Neuron (in vitro differentiated cells): Measurements from ENCODE around the gene RAB33A.

Experiments used
- H2AFZ ChIP-seq: one replicate; pipeline ENCODE4 v1.6.1; 2013; ENCODE audit warnings: low read depth, mild to moderate bottlenecking, inconsistent platforms, low read length, moderate library complexity
- H3K27me3 ChIP-seq: one replicate; pipeline ENCODE4 v1.6.1; 2013; ENCODE audit warnings: low read length; ENCODE audit not compliant: insufficient read depth
- H3K36me3 ChIP-seq: one replicate; pipeline ENCODE4 v1.6.1; 2013; ENCODE audit warnings: low read length; ENCODE audit not compliant: insufficient read depth
- H3K4me1 ChIP-seq: one replicate; pipeline ENCODE4 v1.6.1; 2013; ENCODE audit warnings: low read length; ENCODE audit not compliant: insufficient read depth
- H3K4me3 ChIP-seq: 2 replicates; pipeline ENCODE4 v1.5.1; 2013; ENCODE audit warnings: mild to moderate bottlenecking, low read length, moderate library complexity
- H3K9me3 ChIP-seq: one replicate; pipeline ENCODE4 v1.6.1; 2013; ENCODE audit warnings: low read length

Gene RAB33A

GRCh38 chrX:130176942-130177341 lies 5.2 kb downstream of the RAB33A start:
- no peaks in the 10 kb centered on the region for H3K36me3 ChIP-seq
- no peak overlapping the region for H3K4me3 ChIP-seq
- peaks cover 20% of the 10 kb centered on the region for H3K4me1 ChIP-seq
- no peak overlapping the region for H2AFZ ChIP-seq
- no peaks in the 10 kb centered on the region for H3K27me3 ChIP-seq
- H3K9me3 ChIP-seq: no peaks in the 10 kb centered on the region

- Histone ChIP-seq H2AFZ (no peak overlapping the region), H3K4me1 (peaks cover 13% of the 10 kb centered on the region), H3K9me3 (no peaks in the 10 kb centered on the region), H3K4me3 (no peak overlapping the region), H3K36me3 (no peaks in the 10 kb centered on the region), H3K27me3 (no peaks in the 10 kb centered on the region)
Measured at GRCh38 chrX:130179170-130179569, 7.4 kb downstream of the RAB33A start.

GRCh38 chrX:130179579-130180215 lies 7.9 kb downstream of the RAB33A start:
- Histone ChIP-seq H3K36me3 (no peaks in the 10 kb centered on the region), H3K4me1 (peaks cover 13% of the 10 kb centered on the region), H3K27me3 (no peaks in the 10 kb centered on the region), H2AFZ (no peak overlapping the region), H3K4me3 (no peak overlapping the region), H3K9me3 (no peaks in the 10 kb centered on the region)

GRCh38 chrX:130184168-130184567 lies 12.4 kb downstream of the RAB33A start:
- Histone ChIP-seq H3K4me3 (no peak overlapping the region), H3K36me3 (no peaks in the 10 kb centered on the region), H2AFZ (no peak overlapping the region), H3K9me3 (no peaks in the 10 kb centered on the region), H3K4me1 (no peaks in the 10 kb centered on the region), H3K27me3 (no peaks in the 10 kb centered on the region)

GRCh38 chrX:130184857-130185256 lies 13.1 kb downstream of the RAB33A start:
- Histone ChIP-seq H2AFZ (no peak overlapping the region), H3K4me3 (no peak overlapping the region), H3K27me3 (no peaks in the 10 kb centered on the region), H3K4me1 (no peaks in the 10 kb centered on the region), H3K9me3 (no peaks in the 10 kb centered on the region), H3K36me3 (no peaks in the 10 kb centered on the region)

GRCh38 chrX:130186651-130187050 lies 14.9 kb downstream of the RAB33A start:
- Histone ChIP-seq H3K9me3 (no peaks in the 10 kb centered on the region), H3K4me1 (no peaks in the 10 kb centered on the region), H2AFZ (no peak overlapping the region)

GRCh38 chrX:130190801-130191200 lies 19.0 kb downstream of the RAB33A start:
- H3K4me3 ChIP-seq: no peak overlapping the region
- H3K9me3 ChIP-seq: no peaks in the 10 kb centered on the region
- no peaks in the 10 kb centered on the region for H3K36me3 ChIP-seq

More at GRCh38 chrX:130186651-130187050, 14.9 kb downstream of the RAB33A start:
- H3K36me3 ChIP-seq: no peaks in the 10 kb centered on the region
- no peak overlapping the region for H3K4me3 ChIP-seq
- no peaks in the 10 kb centered on the region for H3K27me3 ChIP-seq

GRCh38 chrX:130196466-130196865 lies 24.7 kb downstream of the RAB33A start:
- Histone ChIP-seq H3K9me3 (no peaks in the 10 kb centered on the region), H2AFZ (no peak overlapping the region), H3K4me1 (no peaks in the 10 kb centered on the region)

More at GRCh38 chrX:130190801-130191200, 19.0 kb downstream of the RAB33A start:
- Histone ChIP-seq H2AFZ (no peak overlapping the region), H3K27me3 (no peaks in the 10 kb centered on the region), H3K4me1 (no peaks in the 10 kb centered on the region)

GRCh38 chrX:130197464-130197863 lies 25.7 kb downstream of the RAB33A start:
- H3K27me3 ChIP-seq: no peaks in the 10 kb centered on the region
- no peaks in the 10 kb centered on the region for H3K4me1 ChIP-seq
- no peaks in the 10 kb centered on the region for H3K9me3 ChIP-seq
- no peak overlapping the region for H3K4me3 ChIP-seq
- H3K36me3 ChIP-seq: peaks cover 2% of the 10 kb centered on the region
- no peak overlapping the region for H2AFZ ChIP-seq

More at GRCh38 chrX:130196466-130196865, 24.7 kb downstream of the RAB33A start:
- Histone ChIP-seq H3K36me3 (no peaks in the 10 kb centered on the region), H3K4me3 (no peak overlapping the region), H3K27me3 (no peaks in the 10 kb centered on the region)

- Histone ChIP-seq H3K4me1 (no peaks in the 10 kb centered on the region), H3K9me3 (no peaks in the 10 kb centered on the region), H3K36me3 (peaks cover 23% of the 10 kb centered on the region), H3K4me3 (no peak overlapping the region), H3K27me3 (no peaks in the 10 kb centered on the region), H2AFZ (no peak overlapping the region)
Measured at GRCh38 chrX:130204647-130205046, 32.9 kb downstream of the RAB33A start.

GRCh38 chrX:130211415-130212186 lies 39.8 kb downstream of the RAB33A start:
- no peaks in the 10 kb centered on the region for H3K27me3 ChIP-seq
- no peaks in the 10 kb centered on the region for H3K9me3 ChIP-seq
- no peaks in the 10 kb centered on the region for H3K4me1 ChIP-seq
- no peak overlapping the region for H3K4me3 ChIP-seq
- no peak overlapping the region for H2AFZ ChIP-seq
- peaks cover 58% of the 10 kb centered on the region for H3K36me3 ChIP-seq

GRCh38 chrX:130212371-130212770 lies 40.6 kb downstream of the RAB33A start:
- no peaks in the 10 kb centered on the region for H3K27me3 ChIP-seq
- peaks cover 62% of the 10 kb centered on the region for H3K36me3 ChIP-seq
- H3K4me1 ChIP-seq: no peaks in the 10 kb centered on the region
- no peak overlapping the region for H3K4me3 ChIP-seq
- no peak overlapping the region for H2AFZ ChIP-seq
- no peaks in the 10 kb centered on the region for H3K9me3 ChIP-seq

- H3K27me3 ChIP-seq: no peaks in the 10 kb centered on the region
- H2AFZ ChIP-seq: no peak overlapping the region
- peaks cover 61% of the 10 kb centered on the region for H3K36me3 ChIP-seq
Measured at GRCh38 chrX:130213376-130213775, 41.6 kb downstream of the RAB33A start.

More at GRCh38 chrX:130213376-130213775, 41.6 kb downstream of the RAB33A start:
- Histone ChIP-seq H3K9me3 (no peaks in the 10 kb centered on the region), H3K4me3 (no peak overlapping the region), H3K4me1 (no peaks in the 10 kb centered on the region)
